Activated B cell treated with CpG ODN at 0.5 μM for 24 hours (primary cell): ENCODE results near the gene IPCEF1. TPM values are rescaled to one million over a fixed set of nuclear protein-coding genes. Genes with fewer than 3 reads are reported as not detected.

Source experiments
- ATAC-seq: fragments of 200-7000 bp; cut with Tn5 transposase; one replicate; pipeline ENCODE4 v1.10.0; 2021; ENCODE audit warnings: low read depth, mild to moderate bottlenecking, moderate library complexity
- CTCF ChIA-PET: fragments of 350-600 bp; sonication (Branson Sonifier 250); formaldehyde crosslinking; loops from one replicate; lab custom pipeline; 2021; ENCODE audit warnings: antibody characterized with exemption; lab: Charles Lee
- POLR2A ChIA-PET: fragments of 350-600 bp; sonication (Branson Sonifier 250); formaldehyde crosslinking; loops from one replicate; lab custom pipeline; 2021; ENCODE audit warnings: antibody characterized with exemption; lab: Charles Lee
- DNase-seq: peaks from one replicate; pipeline ENCODE4 v3.0.0; 2022
- H3K27ac Mint-ChIP-seq: one replicate; pipeline ENCODE4 v1.8.0; 2020; ENCODE audit warnings: mixed read lengths
- H3K27me3 Mint-ChIP-seq: one replicate; pipeline ENCODE4 v1.8.0; 2021; ENCODE audit warnings: mixed read lengths
- H3K36me3 Mint-ChIP-seq: one replicate; pipeline ENCODE4 v1.8.0; 2021; ENCODE audit warnings: low read depth, mixed read lengths
- H3K4me1 Mint-ChIP-seq: one replicate; pipeline ENCODE4 v1.8.0; 2021; ENCODE audit warnings: mixed read lengths
- H3K4me3 Mint-ChIP-seq: one replicate; pipeline ENCODE4 v1.8.0; 2020; ENCODE audit warnings: mild to moderate bottlenecking, mixed read lengths
- H3K9me3 Mint-ChIP-seq: one replicate; pipeline ENCODE4 v1.8.0; 2020; ENCODE audit warnings: mixed read lengths
- intact Hi-C: fragments of 100-400 bp; cut with micrococcal nuclease; formaldehyde crosslinking; loops from one replicate; pipeline ENCODE4 v1.15.1; 2024
- total RNA-seq: library from RNA; stranded (reverse); gene quantifications from 2 replicates; pipeline ENCODE4 v1.2.3, GENCODE V29; 2022
- TF ChIP-seq, protein P1 (sequence below): fragments of 200-600 bp; IDR thresholded peaks from one replicate; pipeline ENCODE4 v1.8.0; 2022; ENCODE audit warnings: antibody characterized with exemption, mild to moderate bottlenecking

The IPCEF1 gene
- total RNA-seq, 1 donor from 2014 or later, result 2.1 TPM

DNA sequence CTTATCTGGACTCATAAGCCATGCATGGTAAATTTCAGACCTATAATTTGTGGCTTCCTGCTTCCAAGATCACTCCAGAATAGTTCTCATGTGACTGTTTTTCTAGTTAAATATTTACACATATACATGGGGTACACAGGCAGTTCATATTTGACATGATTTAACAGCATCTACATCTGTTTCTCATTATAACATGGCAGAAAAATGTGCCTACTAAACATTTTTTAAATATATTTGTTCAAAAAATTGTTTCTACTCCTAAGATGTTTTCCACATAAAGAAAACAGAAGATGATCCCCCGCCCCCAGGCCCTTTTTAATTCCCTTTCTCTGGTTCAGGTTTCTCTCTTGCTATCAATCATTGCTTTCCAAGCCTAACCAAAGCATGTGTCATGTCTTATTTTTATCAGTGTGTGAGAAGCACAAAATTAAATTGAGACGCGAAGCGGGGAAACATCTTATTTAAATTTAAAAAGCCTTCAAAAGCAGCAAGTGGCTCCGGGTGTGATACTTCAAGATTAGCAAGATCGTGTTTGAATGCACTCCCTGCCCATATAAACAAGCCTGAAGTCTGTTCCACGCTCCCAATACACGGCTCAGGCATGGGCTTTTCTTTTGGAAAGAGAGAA lies 37.3 kb downstream of the IPCEF1 start:
- no peak overlapping the region for H3K4me3 Mint-ChIP-seq
- POLR2A ChIA-PET, result no interaction called here
- no peak overlapping the region for H3K27ac Mint-ChIP-seq
- DNase-seq (no peak), ATAC-seq (no peak)
- CTCF ChIA-PET, result no interaction called here
- H3K4me1 Mint-ChIP-seq, result no peaks in the 10 kb centered on the region
- H3K27me3 Mint-ChIP-seq, result peaks cover 2% of the 10 kb centered on the region
- TF ChIP-seq, protein P1, sequence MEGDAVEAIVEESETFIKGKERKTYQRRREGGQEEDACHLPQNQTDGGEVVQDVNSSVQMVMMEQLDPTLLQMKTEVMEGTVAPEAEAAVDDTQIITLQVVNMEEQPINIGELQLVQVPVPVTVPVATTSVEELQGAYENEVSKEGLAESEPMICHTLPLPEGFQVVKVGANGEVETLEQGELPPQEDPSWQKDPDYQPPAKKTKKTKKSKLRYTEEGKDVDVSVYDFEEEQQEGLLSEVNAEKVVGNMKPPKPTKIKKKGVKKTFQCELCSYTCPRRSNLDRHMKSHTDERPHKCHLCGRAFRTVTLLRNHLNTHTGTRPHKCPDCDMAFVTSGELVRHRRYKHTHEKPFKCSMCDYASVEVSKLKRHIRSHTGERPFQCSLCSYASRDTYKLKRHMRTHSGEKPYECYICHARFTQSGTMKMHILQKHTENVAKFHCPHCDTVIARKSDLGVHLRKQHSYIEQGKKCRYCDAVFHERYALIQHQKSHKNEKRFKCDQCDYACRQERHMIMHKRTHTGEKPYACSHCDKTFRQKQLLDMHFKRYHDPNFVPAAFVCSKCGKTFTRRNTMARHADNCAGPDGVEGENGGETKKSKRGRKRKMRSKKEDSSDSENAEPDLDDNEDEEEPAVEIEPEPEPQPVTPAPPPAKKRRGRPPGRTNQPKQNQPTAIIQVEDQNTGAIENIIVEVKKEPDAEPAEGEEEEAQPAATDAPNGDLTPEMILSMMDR, result no peak
- no peaks in the 10 kb centered on the region for H3K9me3 Mint-ChIP-seq
- H3K36me3 Mint-ChIP-seq, result no peaks in the 10 kb centered on the region
- intact Hi-C loops, result no loop called here

DNA sequence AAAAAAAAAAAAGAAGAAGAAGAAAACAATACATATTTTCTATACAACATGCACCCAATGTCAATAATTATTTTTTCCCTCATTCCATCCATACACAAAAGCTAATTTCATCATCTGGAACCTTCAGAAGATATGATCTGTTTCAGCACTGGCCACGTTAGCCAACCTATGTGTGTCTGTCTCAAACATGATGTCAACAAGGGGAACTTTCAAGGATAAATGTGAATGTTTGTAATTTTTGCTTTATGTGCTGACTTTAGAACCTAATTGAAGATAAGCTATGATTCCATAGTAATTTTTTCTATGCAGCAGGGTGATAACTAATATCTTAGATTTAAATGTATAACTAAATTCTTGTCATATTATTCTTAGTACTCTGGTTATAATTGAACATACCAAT lies 37.9 kb downstream of the IPCEF1 start:
- H3K27ac Mint-ChIP-seq, result no peak overlapping the region
- H3K36me3 Mint-ChIP-seq, result no peaks in the 10 kb centered on the region
- ATAC-seq, result no peak
- H3K9me3 Mint-ChIP-seq, result no peaks in the 10 kb centered on the region
- no peaks in the 10 kb centered on the region for H3K4me1 Mint-ChIP-seq
- no peak for DNase-seq
- CTCF ChIA-PET, result no interaction called here
- H3K27me3 Mint-ChIP-seq, result peaks cover 2% of the 10 kb centered on the region
- POLR2A ChIA-PET, result no interaction called here
- H3K4me3 Mint-ChIP-seq, result no peak overlapping the region
- intact Hi-C loops, result no loop called here
- TF ChIP-seq, protein P1, result no peak

DNA sequence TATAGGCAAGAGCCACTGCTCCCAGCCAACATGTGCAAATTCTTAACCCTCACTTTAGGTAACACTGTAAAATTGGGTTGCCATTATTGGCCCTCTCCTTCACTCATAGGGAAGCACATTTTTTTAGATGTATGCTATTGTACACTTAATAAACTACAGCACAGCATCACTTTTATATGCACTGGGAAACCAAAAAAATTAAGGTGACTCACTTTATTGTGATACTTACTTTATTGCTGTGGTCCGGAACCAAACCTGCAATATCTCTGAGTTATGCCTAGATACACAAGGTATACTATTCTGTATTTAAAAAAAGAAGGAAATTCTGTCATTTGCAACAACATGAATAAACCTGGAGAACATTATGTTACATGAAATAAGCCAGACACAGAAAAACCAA lies 40.5 kb downstream of the IPCEF1 start:
- ChIA-PET CTCF (no interaction called here), POLR2A (no interaction called here)
- Mint-ChIP-seq H3K9me3 (peaks cover 2% of the 10 kb centered on the region), H3K36me3 (no peaks in the 10 kb centered on the region), H3K27ac (no peak overlapping the region), H3K27me3 (peaks cover 5% of the 10 kb centered on the region), H3K4me1 (no peaks in the 10 kb centered on the region), H3K4me3 (no peak overlapping the region)
- no peak for ATAC-seq
- TF ChIP-seq, protein P1, result no peak
- intact Hi-C loops, result no loop called here
- no peak for DNase-seq

DNA sequence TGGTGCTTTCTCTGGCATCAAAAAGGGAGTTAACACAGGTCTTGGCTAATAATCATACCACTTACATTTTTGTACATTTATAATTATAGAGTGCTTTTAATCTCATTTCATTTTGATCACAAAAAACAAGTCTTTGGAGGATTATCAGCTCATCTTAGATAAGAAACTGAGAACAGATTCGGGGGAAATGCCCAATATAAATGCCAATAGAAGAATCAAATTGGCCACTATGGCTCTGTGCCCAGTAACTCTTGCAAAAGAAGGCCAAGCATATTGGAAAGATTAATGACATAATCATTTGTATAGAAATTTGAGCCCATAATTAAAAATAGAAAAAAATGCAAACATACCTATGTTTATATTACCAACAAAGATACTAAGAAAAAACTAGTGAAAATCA lies 42.5 kb downstream of the IPCEF1 start:
- TF ChIP-seq, protein P1, result no peak
- H3K36me3 Mint-ChIP-seq, result no peaks in the 10 kb centered on the region
- no peak overlapping the region for H3K27ac Mint-ChIP-seq
- no peaks in the 10 kb centered on the region for H3K4me1 Mint-ChIP-seq
- H3K27me3 Mint-ChIP-seq, result peaks cover 5% of the 10 kb centered on the region
- no peak for DNase-seq
- intact Hi-C loops, result no loop called here
- peaks cover 6% of the 10 kb centered on the region for H3K9me3 Mint-ChIP-seq
- no peak for ATAC-seq
- ChIA-PET CTCF (no interaction called here), POLR2A (no interaction called here)
- no peak overlapping the region for H3K4me3 Mint-ChIP-seq

DNA sequence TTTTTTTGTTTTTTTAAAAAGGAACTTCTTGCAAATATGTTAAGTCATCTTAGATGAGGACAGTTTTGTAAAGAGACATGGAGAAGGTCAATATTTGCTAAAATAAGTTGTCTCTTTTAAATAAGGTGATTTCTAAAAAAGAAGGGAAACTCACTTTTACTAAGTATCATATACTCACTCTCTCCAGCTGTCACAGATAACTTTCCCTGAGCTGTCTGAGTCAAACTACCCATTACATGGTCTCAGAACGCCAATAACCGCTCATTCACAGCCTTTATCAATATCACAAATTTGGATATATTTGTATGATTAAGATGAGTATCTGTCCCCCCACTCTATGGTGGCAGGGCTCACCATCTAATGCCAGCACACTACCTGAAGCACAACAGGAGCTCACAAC lies 47.6 kb downstream of the IPCEF1 start:
- ATAC-seq (no peak), DNase-seq (no peak)
- Mint-ChIP-seq H3K27me3 (peaks cover 3% of the 10 kb centered on the region), H3K36me3 (no peaks in the 10 kb centered on the region), H3K4me3 (no peak overlapping the region), H3K4me1 (peaks cover 12% of the 10 kb centered on the region), H3K27ac (no peak overlapping the region), H3K9me3 (peaks cover 8% of the 10 kb centered on the region)
- ChIA-PET POLR2A (no interaction called here), CTCF (no interaction called here)
- TF ChIP-seq, protein P1, result no peak
- intact Hi-C loops, result no loop called here
